ENCODE data around the gene ZBTB2. TPM values are rescaled to one million over a fixed set of nuclear protein-coding genes. Genes with fewer than 3 reads are reported as not detected.

Gene ZBTB2
- total and polyA plus RNA-seq, 10 of the 15 experiments (the other 5 are each of a cell fraction or from before 2014, with no cell fraction given), result 4.2 to 21.9 (median 15.0) TPM

- H3K4me3 ChIP-seq, result no peak overlapping the region
- DNase-seq (ENCODE audit: low read depth, low spot score) (no peak), FAIRE-seq (no peak), ATAC-seq (no peak)
- BruUV-seq (replicated peaks), result no TSS peak
- H3K27me3 ChIP-seq (replicated peaks in 1 of 2; ENCODE audit: control insufficient read depth in 2 of 2, insufficient read depth in 2 of 2, low read length in 1 of 2), result no peaks in the 10 kb centered on the region
- ChIA-PET POLR2A (interaction anchor here (0.6 kb wide), 1 partner anchor 764 kb away, joined by 3 read pairs; no protein-coding TSS in a partner anchor), RAD21 (ENCODE audit: unreplicated experiment) (no interaction called here), SMC1A (ENCODE audit: uncharacterized antibody, unreplicated experiment) (no interaction called here), CTCF (no interaction called here)
- H3K4me1 ChIP-seq (ENCODE audit: control insufficient read depth, insufficient read depth, low read length), result no peaks in the 10 kb centered on the region
- no peaks in the 10 kb centered on the region for H3K9me3 ChIP-seq (replicated peaks; ENCODE audit: control insufficient read depth, insufficient read depth, low read length)
- H3K79me2 ChIP-seq (ENCODE audit: control insufficient read depth, insufficient read depth, low read length), result no peaks in the 10 kb centered on the region
- in situ Hi-C loops (cut with MboI) (loop anchor here (25.0 kb wide), 1 partner anchor 1559 kb away; the partner anchor contains the start of gene FBXO5), intact Hi-C loops (cut with micrococcal nuclease; ENCODE audit: unreplicated experiment) (no loop called here)
- no peak overlapping the region for H3K9ac ChIP-seq (ENCODE audit: control insufficient read depth, insufficient read depth, low read length)
- no peak overlapping the region for H3K27ac ChIP-seq (ENCODE audit: control insufficient read depth, insufficient read depth)
- WGBS (ENCODE audit: insufficient coverage, insufficient replicate concordance, low lambda C conversion rate, missing lambda C conversion rate), result 72% methylated on average over 4 of the region's 4 CpGs
- peaks cover 6 to 23% of the 10 kb centered on the region in 2 experiments for H3K36me3 ChIP-seq (ENCODE audit: control insufficient read depth in 2 of 2, insufficient read depth in 2 of 2, low read length in 1 of 2)
- no peak overlapping the region for H3K4me2 ChIP-seq (ENCODE audit: control insufficient read depth, insufficient read depth)
- no peak overlapping the region for H2AFZ ChIP-seq (ENCODE audit: control insufficient read depth, low read depth, low read length)
- no peaks in the 10 kb centered on the region for H4K20me1 ChIP-seq (ENCODE audit: control insufficient read depth, insufficient read depth)
- TF ChIP-seq, protein P1, sequence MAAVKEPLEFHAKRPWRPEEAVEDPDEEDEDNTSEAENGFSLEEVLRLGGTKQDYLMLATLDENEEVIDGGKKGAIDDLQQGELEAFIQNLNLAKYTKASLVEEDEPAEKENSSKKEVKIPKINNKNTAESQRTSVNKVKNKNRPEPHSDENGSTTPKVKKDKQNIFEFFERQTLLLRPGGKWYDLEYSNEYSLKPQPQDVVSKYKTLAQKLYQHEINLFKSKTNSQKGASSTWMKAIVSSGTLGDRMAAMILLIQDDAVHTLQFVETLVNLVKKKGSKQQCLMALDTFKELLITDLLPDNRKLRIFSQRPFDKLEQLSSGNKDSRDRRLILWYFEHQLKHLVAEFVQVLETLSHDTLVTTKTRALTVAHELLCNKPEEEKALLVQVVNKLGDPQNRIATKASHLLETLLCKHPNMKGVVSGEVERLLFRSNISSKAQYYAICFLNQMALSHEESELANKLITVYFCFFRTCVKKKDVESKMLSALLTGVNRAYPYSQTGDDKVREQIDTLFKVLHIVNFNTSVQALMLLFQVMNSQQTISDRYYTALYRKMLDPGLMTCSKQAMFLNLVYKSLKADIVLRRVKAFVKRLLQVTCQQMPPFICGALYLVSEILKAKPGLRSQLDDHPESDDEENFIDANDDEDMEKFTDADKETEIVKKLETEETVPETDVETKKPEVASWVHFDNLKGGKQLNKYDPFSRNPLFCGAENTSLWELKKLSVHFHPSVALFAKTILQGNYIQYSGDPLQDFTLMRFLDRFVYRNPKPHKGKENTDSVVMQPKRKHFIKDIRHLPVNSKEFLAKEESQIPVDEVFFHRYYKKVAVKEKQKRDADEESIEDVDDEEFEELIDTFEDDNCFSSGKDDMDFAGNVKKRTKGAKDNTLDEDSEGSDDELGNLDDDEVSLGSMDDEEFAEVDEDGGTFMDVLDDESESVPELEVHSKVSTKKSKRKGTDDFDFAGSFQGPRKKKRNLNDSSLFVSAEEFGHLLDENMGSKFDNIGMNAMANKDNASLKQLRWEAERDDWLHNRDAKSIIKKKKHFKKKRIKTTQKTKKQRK (IDR thresholded peaks at IDR 0.05; ENCODE audit: low read depth, low read length), result no peak
- no peak for TF ChIP-seq POU2F2 (IDR thresholded peaks at IDR 0.05; ENCODE audit: borderline replicate concordance, low read depth, low read length)
- TF ChIP-seq, protein P2, sequence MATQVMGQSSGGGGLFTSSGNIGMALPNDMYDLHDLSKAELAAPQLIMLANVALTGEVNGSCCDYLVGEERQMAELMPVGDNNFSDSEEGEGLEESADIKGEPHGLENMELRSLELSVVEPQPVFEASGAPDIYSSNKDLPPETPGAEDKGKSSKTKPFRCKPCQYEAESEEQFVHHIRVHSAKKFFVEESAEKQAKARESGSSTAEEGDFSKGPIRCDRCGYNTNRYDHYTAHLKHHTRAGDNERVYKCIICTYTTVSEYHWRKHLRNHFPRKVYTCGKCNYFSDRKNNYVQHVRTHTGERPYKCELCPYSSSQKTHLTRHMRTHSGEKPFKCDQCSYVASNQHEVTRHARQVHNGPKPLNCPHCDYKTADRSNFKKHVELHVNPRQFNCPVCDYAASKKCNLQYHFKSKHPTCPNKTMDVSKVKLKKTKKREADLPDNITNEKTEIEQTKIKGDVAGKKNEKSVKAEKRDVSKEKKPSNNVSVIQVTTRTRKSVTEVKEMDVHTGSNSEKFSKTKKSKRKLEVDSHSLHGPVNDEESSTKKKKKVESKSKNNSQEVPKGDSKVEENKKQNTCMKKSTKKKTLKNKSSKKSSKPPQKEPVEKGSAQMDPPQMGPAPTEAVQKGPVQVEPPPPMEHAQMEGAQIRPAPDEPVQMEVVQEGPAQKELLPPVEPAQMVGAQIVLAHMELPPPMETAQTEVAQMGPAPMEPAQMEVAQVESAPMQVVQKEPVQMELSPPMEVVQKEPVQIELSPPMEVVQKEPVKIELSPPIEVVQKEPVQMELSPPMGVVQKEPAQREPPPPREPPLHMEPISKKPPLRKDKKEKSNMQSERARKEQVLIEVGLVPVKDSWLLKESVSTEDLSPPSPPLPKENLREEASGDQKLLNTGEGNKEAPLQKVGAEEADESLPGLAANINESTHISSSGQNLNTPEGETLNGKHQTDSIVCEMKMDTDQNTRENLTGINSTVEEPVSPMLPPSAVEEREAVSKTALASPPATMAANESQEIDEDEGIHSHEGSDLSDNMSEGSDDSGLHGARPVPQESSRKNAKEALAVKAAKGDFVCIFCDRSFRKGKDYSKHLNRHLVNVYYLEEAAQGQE (IDR thresholded peaks at IDR 0.05; ENCODE audit: low read depth, low read length), result no peak
- no peak for TF ChIP-seq TCF12 (IDR thresholded peaks at IDR 0.05; ENCODE audit: low read depth, low read length)
- no peak for TF ChIP-seq IKZF1 (conservative IDR thresholded peaks at IDR 0.05)
- no peak for TF ChIP-seq BCLAF1 (IDR thresholded peaks at IDR 0.05)
- TF ChIP-seq, protein P3, sequence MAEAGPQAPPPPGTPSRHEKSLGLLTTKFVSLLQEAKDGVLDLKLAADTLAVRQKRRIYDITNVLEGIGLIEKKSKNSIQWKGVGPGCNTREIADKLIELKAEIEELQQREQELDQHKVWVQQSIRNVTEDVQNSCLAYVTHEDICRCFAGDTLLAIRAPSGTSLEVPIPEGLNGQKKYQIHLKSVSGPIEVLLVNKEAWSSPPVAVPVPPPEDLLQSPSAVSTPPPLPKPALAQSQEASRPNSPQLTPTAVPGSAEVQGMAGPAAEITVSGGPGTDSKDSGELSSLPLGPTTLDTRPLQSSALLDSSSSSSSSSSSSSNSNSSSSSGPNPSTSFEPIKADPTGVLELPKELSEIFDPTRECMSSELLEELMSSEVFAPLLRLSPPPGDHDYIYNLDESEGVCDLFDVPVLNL (IDR thresholded peaks at IDR 0.05; ENCODE audit: low read depth, low read length), result no peak
- no peak for TF ChIP-seq SMARCA5 (IDR thresholded peaks at IDR 0.05)
- TF ChIP-seq TBL1XR1 (IDR thresholded peaks at IDR 0.05; ENCODE audit: low read depth, low read length), result no peak
- no peak for TF ChIP-seq ZSCAN29 (IDR thresholded peaks at IDR 0.05)
- no peak for TF ChIP-seq TCF3 (IDR thresholded peaks at IDR 0.05; ENCODE audit: borderline replicate concordance, insufficient read depth, low read depth, low read length)
- TF ChIP-seq IRF4 (IDR thresholded peaks at IDR 0.05; ENCODE audit: low read depth, low read length), result no peak
Measured at GRCh38 chr6:151428093-151428735, 36.9 kb upstream of the ZBTB2 start.
